Choroid plexus epithelial cell (primary cell): ENCODE data around the gene ADCY2.
A peak's percentile ranks its signal among the peaks of the same experiment; 100 is the strongest.

Source experiments
- DNase-seq: peaks from one replicate; pipeline ENCODE4 v3.0.0-alpha.2; 2010; ENCODE audit warnings: low read depth
- H3K4me3 ChIP-seq: 2 replicates; pipeline ENCODE4 v1.5.1; 2011; ENCODE audit warnings: low read depth, mild to moderate bottlenecking, control low read depth, low read length, moderate library complexity
- TF ChIP-seq, protein P1 (sequence below): conservative IDR thresholded peaks from 2 replicates; pipeline ENCODE4 v1.5.1; 2011; ENCODE audit warnings: low read depth, mild to moderate bottlenecking, control low read depth, inconsistent platforms, low read length, moderate library complexity

ADCY2 gene

DNA sequence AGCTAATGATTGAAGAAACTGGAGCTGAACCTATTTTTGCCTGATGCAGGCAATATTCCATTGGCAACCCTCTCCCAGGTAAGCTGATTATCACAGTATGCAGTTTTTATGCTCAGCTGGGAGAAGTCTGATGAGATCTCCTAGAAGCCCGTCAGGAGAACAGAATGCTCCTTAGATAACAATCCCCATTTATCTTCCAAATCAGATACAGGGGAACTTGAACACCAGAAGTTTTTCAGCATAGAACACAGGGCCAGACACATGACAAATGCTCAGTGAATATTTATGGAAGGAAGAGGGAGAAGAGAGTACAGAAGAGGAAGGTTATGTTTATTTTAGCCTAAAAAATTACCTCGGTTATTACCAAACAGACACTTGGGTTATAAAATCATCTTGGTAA is 417.1 kb downstream of the ADCY2 start:
- TF ChIP-seq, protein P1, sequence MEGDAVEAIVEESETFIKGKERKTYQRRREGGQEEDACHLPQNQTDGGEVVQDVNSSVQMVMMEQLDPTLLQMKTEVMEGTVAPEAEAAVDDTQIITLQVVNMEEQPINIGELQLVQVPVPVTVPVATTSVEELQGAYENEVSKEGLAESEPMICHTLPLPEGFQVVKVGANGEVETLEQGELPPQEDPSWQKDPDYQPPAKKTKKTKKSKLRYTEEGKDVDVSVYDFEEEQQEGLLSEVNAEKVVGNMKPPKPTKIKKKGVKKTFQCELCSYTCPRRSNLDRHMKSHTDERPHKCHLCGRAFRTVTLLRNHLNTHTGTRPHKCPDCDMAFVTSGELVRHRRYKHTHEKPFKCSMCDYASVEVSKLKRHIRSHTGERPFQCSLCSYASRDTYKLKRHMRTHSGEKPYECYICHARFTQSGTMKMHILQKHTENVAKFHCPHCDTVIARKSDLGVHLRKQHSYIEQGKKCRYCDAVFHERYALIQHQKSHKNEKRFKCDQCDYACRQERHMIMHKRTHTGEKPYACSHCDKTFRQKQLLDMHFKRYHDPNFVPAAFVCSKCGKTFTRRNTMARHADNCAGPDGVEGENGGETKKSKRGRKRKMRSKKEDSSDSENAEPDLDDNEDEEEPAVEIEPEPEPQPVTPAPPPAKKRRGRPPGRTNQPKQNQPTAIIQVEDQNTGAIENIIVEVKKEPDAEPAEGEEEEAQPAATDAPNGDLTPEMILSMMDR = no peak

DNA sequence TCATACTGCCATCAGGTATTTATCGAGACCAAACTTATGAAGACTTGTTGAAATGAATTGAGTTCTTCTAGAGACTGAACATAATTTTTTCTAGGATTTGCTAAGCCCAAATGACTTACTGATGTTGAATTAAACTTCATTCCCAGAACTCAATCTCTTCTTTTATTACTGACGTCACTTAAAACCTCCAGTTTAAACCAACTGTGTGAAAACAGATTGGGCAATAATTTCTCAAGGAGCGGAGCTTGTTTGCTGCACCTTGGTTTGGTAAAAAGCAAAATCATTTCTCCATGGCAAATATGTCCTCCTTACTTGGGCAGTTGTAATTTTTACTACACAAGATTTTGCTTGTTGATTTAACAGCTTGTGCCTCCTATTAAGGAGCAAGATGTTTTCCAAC is 417.6 kb downstream of the ADCY2 start:
- TF ChIP-seq, protein P1 = no peak
- DNase-seq = no peak
- no peak overlapping the region for H3K4me3 ChIP-seq

More for the DNA sequence above, 417.1 kb downstream of the ADCY2 start:
- DNase-seq = no peak
- no peak overlapping the region for H3K4me3 ChIP-seq

DNA sequence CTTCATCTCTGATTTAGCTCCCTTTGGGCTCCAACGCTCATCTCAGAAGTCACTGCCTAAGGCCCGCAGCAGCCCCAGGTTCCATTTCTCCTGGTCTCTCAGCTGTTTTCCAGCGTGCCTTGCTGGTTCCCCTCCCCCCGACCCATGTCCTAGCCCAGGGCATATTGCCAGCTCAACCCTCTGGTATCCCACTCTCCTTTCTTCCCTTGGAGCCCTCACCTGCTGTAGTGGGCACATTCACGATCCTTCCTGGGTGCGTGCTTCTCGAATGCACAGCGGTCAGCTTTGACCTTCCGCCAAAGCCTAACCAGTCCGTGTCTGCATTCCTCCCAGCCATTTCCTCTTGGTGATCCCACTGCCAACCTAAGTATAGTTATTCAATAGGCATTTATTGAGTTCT is 418.9 kb downstream of the ADCY2 start:
- no peak for DNase-seq
- H3K4me3 ChIP-seq = no peak overlapping the region
- TF ChIP-seq, protein P1 = no peak

DNA sequence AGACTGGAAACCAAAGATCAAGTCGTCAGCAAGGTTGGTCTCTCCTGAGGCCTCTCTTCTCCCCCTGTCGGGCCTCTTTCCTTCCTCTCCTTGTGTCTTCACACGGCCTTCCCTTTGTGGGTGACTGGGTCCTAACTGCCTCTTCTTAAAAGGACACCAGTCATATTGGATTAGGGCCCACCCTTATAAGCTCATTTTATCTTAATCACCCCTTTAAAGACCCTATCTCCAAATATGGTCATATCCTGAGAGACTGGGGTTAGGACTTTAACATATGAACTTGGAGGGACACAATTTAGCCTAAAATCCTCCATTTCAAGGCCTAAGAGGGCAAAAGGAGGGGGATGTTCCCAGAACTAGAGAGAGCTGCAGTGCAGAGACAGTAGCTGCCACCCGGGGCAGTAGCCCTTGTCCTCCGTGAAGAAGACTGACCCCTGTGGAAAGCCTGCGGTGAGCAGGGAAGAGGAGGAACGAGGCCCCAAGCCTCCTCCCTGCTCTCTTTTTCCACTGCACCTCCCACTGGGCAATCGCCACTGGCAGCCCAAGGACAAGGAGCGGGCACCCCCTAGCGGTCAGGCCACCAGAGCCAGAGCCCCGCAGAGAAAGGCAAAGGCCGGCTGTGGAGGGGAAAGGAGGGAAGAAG is 420.1 kb downstream of the ADCY2 start:
- TF ChIP-seq, protein P1 = peak; percentile 89
- DNase-seq = peak; percentile 81
- H3K4me3 ChIP-seq = no peak overlapping the region

DNA sequence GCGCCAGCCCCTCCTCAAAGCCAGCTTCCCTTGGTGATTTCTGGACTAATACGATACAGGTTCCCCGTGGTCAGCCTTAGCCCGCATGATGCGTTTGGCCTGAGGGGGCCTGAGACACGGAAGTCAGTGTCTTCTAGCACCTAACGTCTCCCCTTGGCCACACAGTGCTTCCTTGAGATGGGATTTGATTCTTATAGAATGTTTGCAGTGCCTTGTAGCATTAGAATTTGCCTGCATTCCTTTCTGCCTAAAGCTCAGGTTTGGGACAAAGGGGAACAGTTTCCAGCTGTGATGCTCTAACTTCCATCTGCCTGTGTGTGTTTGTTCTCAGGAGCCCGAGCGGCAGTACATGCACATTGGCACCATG is 420.6 kb downstream of the ADCY2 start:
- H3K4me3 ChIP-seq = no peak overlapping the region
- TF ChIP-seq, protein P1 = no peak
- DNase-seq = no peak

DNA sequence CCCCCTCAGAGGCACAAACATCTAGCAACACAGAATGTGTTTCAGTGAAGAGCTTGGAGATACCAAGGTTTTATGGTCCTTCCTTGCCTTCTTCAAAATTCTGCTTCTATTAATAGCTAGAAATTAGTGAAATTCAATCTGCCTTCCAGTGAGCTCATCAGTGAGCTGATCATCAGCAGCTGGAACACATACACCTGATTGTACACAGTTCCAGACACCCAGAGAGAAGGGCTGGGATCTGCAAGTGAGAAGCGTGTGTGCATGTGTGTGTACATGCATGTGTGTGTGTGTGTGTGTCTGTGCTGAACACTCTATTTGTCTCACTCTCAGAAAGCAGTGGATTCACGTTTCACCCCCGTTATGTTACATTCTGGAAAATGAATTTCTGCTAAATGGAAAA is 426.5 kb downstream of the ADCY2 start:
- DNase-seq = no peak
- TF ChIP-seq, protein P1 = no peak
- no peak overlapping the region for H3K4me3 ChIP-seq

DNA sequence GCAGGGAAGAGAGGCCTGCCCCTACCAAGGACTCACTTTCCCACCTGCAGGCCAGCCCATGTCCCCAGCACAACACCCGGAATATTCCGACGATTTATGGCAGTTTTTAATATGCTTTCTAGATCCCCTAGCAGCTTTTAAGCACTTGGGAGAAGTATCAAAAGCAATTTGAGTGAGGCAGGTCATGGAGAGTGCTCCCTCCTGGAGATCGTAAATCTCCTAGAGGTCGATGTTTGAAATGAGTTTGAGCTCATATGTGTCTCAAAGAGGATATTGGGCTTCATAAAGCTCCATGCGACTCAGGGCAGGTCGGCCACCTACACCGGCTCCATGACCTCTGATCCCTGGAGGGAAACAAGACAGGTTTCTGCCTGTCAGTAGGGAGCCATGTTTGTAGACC is 427.7 kb downstream of the ADCY2 start:
- TF ChIP-seq, protein P1 = no peak
- no peak overlapping the region for H3K4me3 ChIP-seq
- no peak for DNase-seq
